ENCODE results near the gene ARHGAP12.
"Not testable (repeated sequence)": the region's sequence is repeated elsewhere in the genome, so short reads cannot be mapped to it uniquely, and the experiment has no call there.

ARHGAP12 gene, protein sequence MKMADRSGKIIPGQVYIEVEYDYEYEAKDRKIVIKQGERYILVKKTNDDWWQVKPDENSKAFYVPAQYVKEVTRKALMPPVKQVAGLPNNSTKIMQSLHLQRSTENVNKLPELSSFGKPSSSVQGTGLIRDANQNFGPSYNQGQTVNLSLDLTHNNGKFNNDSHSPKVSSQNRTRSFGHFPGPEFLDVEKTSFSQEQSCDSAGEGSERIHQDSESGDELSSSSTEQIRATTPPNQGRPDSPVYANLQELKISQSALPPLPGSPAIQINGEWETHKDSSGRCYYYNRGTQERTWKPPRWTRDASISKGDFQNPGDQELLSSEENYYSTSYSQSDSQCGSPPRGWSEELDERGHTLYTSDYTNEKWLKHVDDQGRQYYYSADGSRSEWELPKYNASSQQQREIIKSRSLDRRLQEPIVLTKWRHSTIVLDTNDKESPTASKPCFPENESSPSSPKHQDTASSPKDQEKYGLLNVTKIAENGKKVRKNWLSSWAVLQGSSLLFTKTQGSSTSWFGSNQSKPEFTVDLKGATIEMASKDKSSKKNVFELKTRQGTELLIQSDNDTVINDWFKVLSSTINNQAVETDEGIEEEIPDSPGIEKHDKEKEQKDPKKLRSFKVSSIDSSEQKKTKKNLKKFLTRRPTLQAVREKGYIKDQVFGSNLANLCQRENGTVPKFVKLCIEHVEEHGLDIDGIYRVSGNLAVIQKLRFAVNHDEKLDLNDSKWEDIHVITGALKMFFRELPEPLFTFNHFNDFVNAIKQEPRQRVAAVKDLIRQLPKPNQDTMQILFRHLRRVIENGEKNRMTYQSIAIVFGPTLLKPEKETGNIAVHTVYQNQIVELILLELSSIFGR

DNA sequence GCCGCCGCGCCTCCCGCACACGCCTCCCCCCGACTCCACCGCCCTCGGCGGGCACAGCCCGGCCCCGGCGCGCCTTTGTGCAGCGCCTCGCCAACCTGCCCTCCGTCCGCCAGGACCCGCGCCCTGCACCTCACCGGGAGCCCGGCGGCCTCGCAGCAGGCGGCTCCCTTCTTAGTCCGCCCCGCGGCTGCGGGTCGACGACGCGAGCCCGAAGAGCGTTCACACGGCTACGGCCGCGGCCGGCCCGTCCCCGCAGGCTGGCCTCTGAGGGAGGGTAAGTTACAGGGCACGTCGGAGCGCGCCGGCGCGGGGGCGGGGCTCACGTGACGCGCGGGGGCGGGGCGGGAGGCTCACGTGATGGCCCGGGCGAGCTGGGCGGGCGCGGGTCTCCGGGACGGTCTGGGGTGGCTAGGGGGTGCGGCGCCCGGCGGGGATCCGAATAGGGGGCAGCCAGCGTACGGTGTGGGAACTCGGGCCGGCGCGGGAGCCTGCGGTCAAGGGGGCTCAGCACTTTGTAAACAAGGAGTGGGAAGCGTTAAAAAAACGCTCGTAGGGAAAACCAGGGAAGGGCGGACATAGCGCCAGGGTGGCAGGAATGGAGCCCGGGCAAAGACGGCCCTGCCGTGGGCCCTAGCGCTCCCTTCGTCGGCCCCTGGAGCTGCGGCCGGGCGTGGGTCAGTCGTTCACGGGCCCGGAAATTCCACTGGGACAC, at the start of gene ARHGAP12:
TSS of gene ARHGAP12 (minus strand) at position 283 of the 712 bp plus-strand sequence. CDS start 19,976 bp downstream, outside the sequence.
- DNase-seq (ENCODE audit: low spot score): peak; percentile 84

- DNase-seq (ENCODE audit: low spot score): no peak
These were observed 49.5 kb upstream of the ARHGAP12 start for GRCh38 chr10:31978156-31978483.

- no peak for DNase-seq (ENCODE audit: low spot score)
These were observed 49.0 kb upstream of the ARHGAP12 start for GRCh38 chr10:31977440-31978155.

GRCh38 chr10:31975157-31975765, 46.6 kb upstream of the ARHGAP12 start:
- DNase-seq (ENCODE audit: low spot score): no peak

DNA sequence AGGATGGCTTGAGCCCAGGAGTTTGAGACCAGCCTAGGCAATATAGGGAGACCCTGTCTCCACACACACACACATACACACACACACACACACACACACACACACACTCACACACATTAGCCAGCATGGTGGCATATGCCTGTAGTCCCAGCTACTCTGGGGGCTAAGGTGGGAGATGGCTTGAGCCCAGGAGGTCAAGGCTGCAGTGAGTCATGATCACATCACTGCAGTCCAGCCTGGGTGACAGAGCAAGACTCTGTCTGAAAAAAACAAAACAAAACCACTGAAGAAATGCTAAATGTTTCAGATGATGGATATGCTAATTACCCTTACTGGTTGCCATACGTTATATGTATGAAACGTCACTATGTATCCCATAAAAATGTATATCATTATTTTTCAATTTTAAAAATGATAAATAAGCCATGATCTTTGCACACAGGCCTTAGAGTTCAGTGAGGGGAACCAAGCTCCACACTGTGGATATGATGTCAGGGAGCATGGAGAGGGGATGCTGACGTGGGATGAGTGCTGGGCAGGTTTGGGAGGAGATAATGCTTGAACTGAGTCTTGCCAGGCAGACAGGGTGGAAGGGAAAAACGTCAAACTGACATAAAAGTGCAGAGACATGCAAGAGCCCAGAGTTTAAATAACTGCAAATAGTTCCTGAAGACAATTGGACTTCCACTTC, 45.9 kb upstream of the ARHGAP12 start:
- DNase-seq (ENCODE audit: low spot score): no peak

GRCh38 chr10:31972519-31973041, 43.9 kb upstream of the ARHGAP12 start:
- no peak for DNase-seq (ENCODE audit: low spot score)

DNA sequence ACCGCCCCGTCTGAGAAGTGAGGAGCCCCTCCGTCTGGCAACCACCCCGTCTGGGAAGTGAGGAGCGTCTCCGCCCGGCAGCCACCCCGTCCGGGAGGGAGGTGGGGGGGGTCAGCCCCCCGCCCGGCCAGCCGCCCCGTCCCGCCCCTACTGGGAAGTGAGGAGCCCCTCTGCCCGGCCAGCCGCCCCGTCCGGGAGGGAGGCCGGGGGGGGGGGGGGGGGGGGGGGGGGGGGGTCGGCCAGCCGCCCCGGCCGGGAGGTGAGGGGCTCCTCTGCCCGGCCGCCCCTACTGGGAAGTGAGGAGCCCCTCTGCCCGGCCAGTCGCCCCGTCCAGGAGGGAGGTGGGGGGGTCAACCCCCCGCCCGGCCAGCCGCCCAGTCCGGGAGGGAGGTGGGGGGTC, 41.2 kb upstream of the ARHGAP12 start:
- DNase-seq (ENCODE audit: low spot score): not testable (repeated sequence)

DNA sequence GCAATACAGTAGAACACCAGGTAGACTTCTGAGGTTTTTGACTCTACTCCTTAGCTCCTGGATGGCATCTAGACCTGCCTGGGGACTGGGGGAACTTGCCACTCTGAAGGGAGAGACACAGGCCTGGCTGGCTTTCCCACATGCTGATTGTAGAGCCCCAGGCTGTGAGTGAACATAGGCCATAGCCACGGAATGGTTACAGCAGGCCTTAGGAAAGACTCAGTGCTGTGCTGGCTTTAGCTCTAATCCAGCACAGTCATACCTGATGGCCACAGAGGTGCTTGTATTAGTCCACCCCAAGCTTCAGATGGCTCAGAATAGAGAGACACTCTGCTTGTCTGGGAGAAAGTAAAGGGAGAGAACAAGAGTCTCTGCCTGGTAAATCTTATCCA, 35.0 kb upstream of the ARHGAP12 start:
- DNase-seq (ENCODE audit: low spot score): no peak

DNA sequence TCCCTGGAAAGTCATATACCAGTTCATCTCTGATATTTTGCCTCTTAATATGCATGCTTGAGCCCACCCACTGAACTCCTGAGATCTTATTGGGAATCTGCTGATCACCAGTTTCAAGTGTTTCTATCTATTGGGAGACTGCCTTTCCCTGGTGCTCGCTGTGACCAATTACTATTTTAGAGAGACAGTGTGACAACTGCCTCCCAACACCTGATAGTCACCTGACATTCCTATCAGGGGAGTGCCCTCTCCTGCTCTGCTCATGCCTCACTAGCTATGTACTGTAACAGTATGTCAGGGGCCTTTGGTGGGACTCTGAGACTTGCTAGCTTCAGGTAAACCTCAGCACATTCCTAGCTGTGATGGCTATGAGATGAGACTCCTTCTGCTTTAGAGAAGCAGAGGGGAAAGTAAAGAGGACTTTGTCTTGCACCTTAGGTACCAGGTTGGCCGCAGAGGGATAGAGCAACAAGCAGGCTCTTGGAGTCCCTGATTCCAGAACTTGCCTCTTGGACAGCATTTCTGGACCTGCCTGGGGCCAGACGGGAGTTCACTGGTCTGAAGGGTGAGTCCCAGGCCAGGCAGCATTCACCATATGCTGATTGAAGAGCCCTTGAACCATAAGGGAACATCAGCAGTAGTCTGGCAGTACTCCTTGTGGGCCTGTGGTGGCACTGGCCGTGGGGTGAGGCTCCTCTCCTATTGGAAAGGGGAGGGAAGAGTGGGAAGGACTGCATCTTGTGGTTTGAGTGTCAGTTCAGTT, 34.4 kb upstream of the ARHGAP12 start:
- no peak for DNase-seq (ENCODE audit: low spot score)

GRCh38 chr10:31961277-31962074, 32.8 kb upstream of the ARHGAP12 start:
- peak; percentile 19 for DNase-seq (ENCODE audit: low spot score)

DNA sequence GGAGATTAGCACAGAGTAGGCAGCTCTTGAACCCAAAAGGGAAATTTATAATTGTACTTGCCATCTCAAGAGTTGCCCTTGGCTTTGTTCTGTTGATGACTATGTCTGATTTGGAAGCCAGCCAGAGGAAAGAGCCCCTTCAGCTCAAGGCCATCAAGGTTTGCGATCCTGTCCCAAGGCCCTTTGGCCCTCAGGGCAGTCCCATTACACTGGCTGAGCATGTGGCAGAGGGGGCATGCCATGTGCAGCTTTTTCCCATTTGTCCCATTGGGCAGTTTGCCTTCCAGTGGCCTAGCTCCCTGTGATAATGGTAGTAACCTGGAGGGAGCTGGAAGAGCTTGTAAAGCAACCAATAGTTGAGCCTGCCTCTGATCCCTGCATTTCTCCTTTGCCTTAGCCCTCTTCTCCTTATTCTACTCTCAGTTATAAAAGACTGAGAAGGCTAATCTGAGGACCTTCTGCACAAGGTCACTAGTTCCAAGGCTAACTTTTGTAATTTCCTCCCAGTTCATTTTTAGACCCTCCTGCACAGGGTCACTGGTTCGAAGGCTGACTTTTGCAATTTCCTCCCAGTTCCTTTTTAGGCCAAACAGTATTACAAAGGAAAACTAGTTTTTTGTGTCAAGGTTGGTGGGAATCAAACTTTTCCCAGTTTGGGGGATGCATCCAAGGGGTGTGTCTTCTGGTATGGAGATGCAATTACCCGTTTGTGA, 31.0 kb upstream of the ARHGAP12 start:
- DNase-seq (ENCODE audit: low spot score): no peak

GRCh38 chr10:31958856-31959255, 30.2 kb upstream of the ARHGAP12 start:
- DNase-seq (ENCODE audit: low spot score): no peak

GRCh38 chr10:31956200-31956946, 27.7 kb upstream of the ARHGAP12 start:
- no peak for DNase-seq (ENCODE audit: low spot score)

GRCh38 chr10:31954410-31955191, 26.0 kb upstream of the ARHGAP12 start:
- no peak for DNase-seq (ENCODE audit: low spot score)

GRCh38 chr10:31953480-31953879, 24.8 kb upstream of the ARHGAP12 start:
- DNase-seq (ENCODE audit: low spot score): no peak

- DNase-seq (ENCODE audit: low spot score): no peak
These were observed 24.4 kb upstream of the ARHGAP12 start for GRCh38 chr10:31953080-31953479.

DNA sequence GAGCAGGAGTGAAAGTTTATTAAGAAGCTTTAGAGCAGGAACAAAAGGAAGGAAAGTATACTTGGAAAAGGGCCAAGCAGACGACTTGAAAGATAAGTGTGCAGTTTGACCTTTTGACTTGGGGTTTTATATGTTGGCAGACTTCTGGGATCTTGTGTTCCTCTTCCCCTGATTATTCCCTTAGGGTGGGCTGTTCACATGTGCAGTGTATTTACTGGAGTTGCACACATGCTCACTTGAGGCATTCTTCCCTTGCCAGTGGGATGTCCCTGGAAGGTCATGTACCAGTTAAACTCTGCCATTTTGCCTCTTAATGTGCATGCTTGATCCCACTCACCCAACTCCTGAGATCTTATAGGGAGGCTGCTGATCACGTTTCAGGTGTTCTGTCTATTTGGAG, 23.4 kb upstream of the ARHGAP12 start:
- DNase-seq (ENCODE audit: low spot score): no peak

Data from activated CD4-positive, alpha-beta T cell treated with anti-CD3 and anti-CD28 coated beads, Interleukin-2, Interleukin-4, amounts not matched to agents 100 ng/mL and 50 ng/mL, durations not matched to agents 16 hours and 8 hours (primary cell).